B cell (primary cell): ENCODE measurements around the gene TPO. TPM values are rescaled to one million over a fixed set of nuclear protein-coding genes. Genes with fewer than 3 reads are reported as not detected.

Source experiments
- ATAC-seq: fragments of 200-7000 bp; cut with Tn5 transposase; one replicate; pipeline ENCODE4 v1.10.0; 2021; ENCODE audit warnings: low read depth, mild to moderate bottlenecking, moderate number of reproducible peaks, moderate library complexity
- CTCF ChIA-PET: fragments of 350-600 bp; sonication (Branson Sonifier 250); formaldehyde crosslinking; loops from one replicate; lab custom pipeline; 2021; ENCODE audit warnings: antibody characterized with exemption, inconsistent platforms; lab: Charles Lee
- POLR2A ChIA-PET: fragments of 350-600 bp; sonication (Branson Sonifier 250); formaldehyde crosslinking; loops from one replicate; lab custom pipeline; 2021; ENCODE audit warnings: antibody characterized with exemption; lab: Charles Lee
- DNase-seq: peaks from one replicate; pipeline ENCODE4 v3.0.0; 2013
- H2AFZ ChIP-seq: 2 replicates; pipeline ENCODE4 v1.6.1; 2012; ENCODE audit warnings: mild to moderate bottlenecking, low read depth, low read length; ENCODE audit not compliant: insufficient read depth, poor library complexity, severe bottlenecking
- H3K27ac ChIP-seq, 2 donors: 1 replicate in 1 of 2; 2 replicates in 1 of 2; pipeline ENCODE4 v1.5.1; 2012 to 2013; ENCODE audit warnings: low read length in 2 of 2, mild to moderate bottlenecking in 2 of 2, moderate library complexity in 1 of 2
- H3K27me3 ChIP-seq, 4 experiments: fragments of 200-600 bp in 1 of 4; sonication (generic) in 1 of 4; replicated peaks in 1 of 4; 1 replicate in 2 of 4; 2 replicates in 2 of 4; pipeline versions ENCODE4 v1.6.1 to v1.7.0; 2013 to 2016; ENCODE audit warnings: low read length in 3 of 4, mild to moderate bottlenecking in 2 of 4, mixed read lengths in 1 of 4, moderate library complexity in 1 of 4; ENCODE audit not compliant: insufficient read depth in 4 of 4, control insufficient read depth in 3 of 4; ENCODE audit errors: control extremely low read depth in 1 of 4
- H3K36me3 ChIP-seq, 2 experiments: replicated peaks in 1 of 2; 1 replicate in 1 of 2; 2 replicates in 1 of 2; pipeline versions ENCODE4 v1.6.1 to v1.7.1; 2013; ENCODE audit warnings: low read length in 1 of 2; ENCODE audit not compliant: insufficient read depth in 2 of 2, control insufficient read depth in 1 of 2; ENCODE audit errors: control extremely low read depth in 1 of 2, extremely low read depth in 1 of 2
- H3K4me1 ChIP-seq, 2 donors: fragments of 200-600 bp in 1 of 2; sonication (generic) in 1 of 2; 1 replicate in 1 of 2; 2 replicates in 1 of 2; pipeline versions ENCODE4 v1.5.1 to v1.6.1; 2013 to 2017; ENCODE audit warnings: low read length in 2 of 2; ENCODE audit not compliant: control insufficient read depth in 2 of 2, insufficient read depth in 2 of 2
- H3K4me2 ChIP-seq: replicated peaks from 2 replicates; pipeline ENCODE3; 2012; ENCODE audit warnings: mild to moderate bottlenecking, low read depth, low read length; ENCODE audit not compliant: poor library complexity, severe bottlenecking
- H3K4me3 ChIP-seq, 5 experiments: fragments of 200-600 bp in 1 of 5; sonication (generic) in 1 of 5; 1 replicate in 3 of 5; 2 replicates in 2 of 5; pipeline versions ENCODE4 v1.5.1 to v1.7.0; 2011 to 2016; ENCODE audit warnings: low read length in 4 of 5, mild to moderate bottlenecking in 4 of 5, low read depth in 2 of 5, control low read depth in 1 of 5, moderate library complexity in 1 of 5; ENCODE audit not compliant: insufficient read depth in 1 of 5; ENCODE audit errors: control extremely low read depth in 1 of 5, extremely low read depth in 1 of 5
- H3K79me2 ChIP-seq: fragments of 200-600 bp; sonication (generic); one replicate; pipeline ENCODE4 v1.6.0; 2016; ENCODE audit warnings: low read length; ENCODE audit not compliant: control insufficient read depth, insufficient read depth
- H3K9ac ChIP-seq: fragments of 200-600 bp; sonication (generic); 2 replicates; pipeline ENCODE4 v1.6.1; 2017; ENCODE audit warnings: mild to moderate bottlenecking, low read length, moderate library complexity
- H3K9me3 ChIP-seq, 3 donors: one replicate each; pipeline versions ENCODE4 v1.6.1 to v1.7.1; 2013; ENCODE audit warnings: low read length in 2 of 3; ENCODE audit not compliant: control insufficient read depth in 2 of 3, insufficient read depth in 1 of 3; ENCODE audit errors: control extremely low read depth in 1 of 3
- H4K20me1 ChIP-seq: 2 replicates; pipeline ENCODE4 v1.6.0; 2012; ENCODE audit warnings: mild to moderate bottlenecking, low read length; ENCODE audit not compliant: insufficient read depth, control insufficient read depth, poor library complexity, severe bottlenecking
- H3K27ac Mint-ChIP-seq: one replicate; pipeline ENCODE4 v1.8.0; 2021; ENCODE audit warnings: mixed read lengths
- H3K27me3 Mint-ChIP-seq: one replicate; pipeline ENCODE4 v1.8.0; 2021; ENCODE audit warnings: mixed read lengths
- H3K4me1 Mint-ChIP-seq: one replicate; pipeline ENCODE4 v1.8.0; 2021; ENCODE audit warnings: mixed read lengths
- H3K4me3 Mint-ChIP-seq: one replicate; pipeline ENCODE4 v1.8.0; 2021; ENCODE audit warnings: mixed read lengths
- H3K9me3 Mint-ChIP-seq: one replicate; pipeline ENCODE4 v1.8.0; 2022; ENCODE audit warnings: mixed read lengths; ENCODE audit not compliant: insufficient read depth
- CTCF ChIP-seq: fragments of 200-600 bp; IDR thresholded peaks from one replicate; pipeline ENCODE4 v1.8.0; 2022; ENCODE audit warnings: antibody characterized with exemption, mild to moderate bottlenecking
- EZH2 ChIP-seq: IDR thresholded peaks from 2 replicates; pipeline ENCODE4 v1.6.1; 2012; ENCODE audit warnings: borderline replicate concordance, low read depth, mild to moderate bottlenecking, moderate library complexity, low read length; ENCODE audit not compliant: insufficient read depth, poor library complexity, severe bottlenecking
- WGBS: methylation state at CpG from one replicate; pipeline ENCODE4 v1.1.5; 2013; ENCODE audit warnings: missing lambda C conversion rate; ENCODE audit not compliant: insufficient coverage; 5-methylcytosine and 5-hydroxymethylcytosine counted together
- intact Hi-C: fragments of 100-400 bp; cut with micrococcal nuclease; formaldehyde crosslinking; loops from one replicate; pipeline ENCODE4 v1.10.0; 2022
- polyA plus RNA-seq: library from polyadenylated mRNA; depleted of rRNA; stranded (reverse); fragments of >200 nt; gene quantifications from 2 replicates; pipeline ENCODE4 v1.2.3, GENCODE V29; 2012
- total RNA-seq, 2 donors: library from RNA; stranded (reverse); fragments of 120-200 nt in 1 of 2; gene quantifications; 1 replicate in 1 of 2; 2 replicates in 1 of 2; pipeline versions ENCODE4 v1.2.3 to v1.2.4, GENCODE V29; 2013 to 2022

The TPO gene
- total and polyA plus RNA-seq, 2 donors (not counting 1 experiment from before 2014, with no cell fraction given): not detected

- Histone ChIP-seq H3K36me3 (no peaks in the 10 kb centered on the region), H3K27ac (no peak overlapping the region), H3K27me3 (no peaks in the 10 kb centered on the region), H3K4me1 (peaks cover 11 to 12% of the 10 kb centered on the region in 2 donors), H3K9me3 (peaks cover 0 to 18% (median 0%) of the 10 kb centered on the region in 3 donors), H3K9ac (no peak overlapping the region), H3K79me2 (no peaks in the 10 kb centered on the region), H2AFZ (no peak overlapping the region), H4K20me1 (no peaks in the 10 kb centered on the region), H3K4me2 (peak overlapping the region; percentile 57), H3K4me3 (no peak overlapping the region)
- H3K27me3 Mint-ChIP-seq: peaks cover 4% of the 10 kb centered on the region
- no peak for ATAC-seq
- peaks cover 4% of the 10 kb centered on the region for H3K9me3 Mint-ChIP-seq
- CTCF ChIA-PET: no interaction called here
- no peak for DNase-seq
- no peak overlapping the region for H3K4me3 Mint-ChIP-seq
- intact Hi-C loops: no loop called here
- no peak overlapping the region for H3K27ac Mint-ChIP-seq
- H3K4me1 Mint-ChIP-seq: peaks cover 8% of the 10 kb centered on the region
- TF ChIP-seq EZH2 (no peak), CTCF (no peak)
- 30% methylated on average over 18 of the region's 23 CpGs for WGBS
- POLR2A ChIA-PET: no interaction called here
These were observed 151.0 kb downstream of the TPO start for GRCh38 chr2:1563943-1564891.
